ENCODE data around the gene FBXW2. TPM values are rescaled to one million over a fixed set of nuclear protein-coding genes. Genes with fewer than 3 reads are reported as not detected.

Gene FBXW2
- total and polyA plus RNA-seq, 2 donors (not counting 3 experiments of a cell fraction or from before 2014, with no cell fraction given): 32.5 to 70.2 TPM

DNA sequence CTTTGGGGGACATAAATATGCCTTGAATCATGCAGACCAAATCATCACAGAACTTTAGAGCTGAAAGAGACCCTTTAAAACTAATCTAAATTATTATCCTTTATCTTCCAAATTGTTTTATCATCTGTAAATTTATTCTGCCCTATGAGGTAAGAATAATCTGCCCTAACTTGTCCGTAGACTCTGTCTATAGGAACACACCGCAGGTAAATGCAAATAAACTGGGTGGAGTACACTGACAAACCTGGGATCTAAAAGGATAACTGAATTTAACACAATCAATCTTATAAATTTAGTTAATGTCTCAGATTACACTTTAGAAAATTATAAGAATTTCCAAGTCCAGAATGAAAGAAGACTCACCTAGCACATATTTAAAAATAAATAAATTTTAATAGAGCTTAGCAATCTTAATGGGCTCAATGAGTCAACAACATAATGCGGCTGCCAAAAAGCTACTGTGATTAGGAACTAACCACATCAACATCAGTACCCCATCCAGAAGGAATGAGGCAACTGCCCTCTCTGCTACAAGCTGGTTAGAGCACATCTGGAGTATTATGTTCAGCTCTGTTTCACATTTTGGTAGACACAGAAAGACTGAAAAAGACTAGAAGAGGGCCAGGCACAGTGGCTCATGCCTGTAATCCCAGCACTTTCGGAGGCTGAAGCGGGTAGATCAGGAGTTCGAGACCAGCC lies 84.5 kb downstream of the FBXW2 start:
- POLR2A ChIA-PET: no interaction called here
- Histone ChIP-seq H3K4me2 (ENCODE audit: insufficient read depth, low read length) (no peak overlapping the region), H3K79me2 (ENCODE audit: control insufficient read depth, insufficient read depth, low read length) (peaks cover 2% of the 10 kb centered on the region)

More for the DNA sequence above, 84.5 kb downstream of the FBXW2 start:
- no peaks in the 10 kb centered on the region for H4K20me1 ChIP-seq (replicated peaks; ENCODE audit: control insufficient read depth, extremely low read depth, insufficient read depth, low read length)
- no peak for FAIRE-seq
- peaks cover 12% of the 10 kb centered on the region for H3K4me1 ChIP-seq (ENCODE audit: control insufficient read depth, extremely low read depth, insufficient read depth, low read length)
- H3K4me3 ChIP-seq (replicated peaks in 1 of 3; ENCODE audit: insufficient read depth in 1 of 3, low read depth in 1 of 3, low read length in 3 of 3): no peak overlapping the region
- CTCF ChIA-PET: interaction anchor here (2.4 kb wide), 1 partner anchor 89 kb away, joined by 8 read pairs; no protein-coding TSS in a partner anchor
- H3K27me3 ChIP-seq (ENCODE audit: control insufficient read depth in 2 of 2, insufficient read depth in 2 of 2, low read length in 2 of 2): no peaks in the 10 kb centered on the region
- TF ChIP-seq POLR2AphosphoS5 (IDR thresholded peaks at IDR 0.05; ENCODE audit: insufficient read depth, low read depth, low read length): no peak
- no peak for TF ChIP-seq JUN (IDR thresholded peaks at IDR 0.05; ENCODE audit: borderline replicate concordance, insufficient read depth, insufficient read length, low read depth)
- TF ChIP-seq MYC (IDR thresholded peaks at IDR 0.05; ENCODE audit: low read depth, low read length): no peak
- TF ChIP-seq EZH2 (IDR thresholded peaks at IDR 0.05; ENCODE audit: borderline replicate concordance, low read depth, low read length, severe bottlenecking): no peak
- TF ChIP-seq, protein P1, sequence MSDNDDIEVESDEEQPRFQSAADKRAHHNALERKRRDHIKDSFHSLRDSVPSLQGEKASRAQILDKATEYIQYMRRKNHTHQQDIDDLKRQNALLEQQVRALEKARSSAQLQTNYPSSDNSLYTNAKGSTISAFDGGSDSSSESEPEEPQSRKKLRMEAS (IDR thresholded peaks at IDR 0.05; ENCODE audit: insufficient read depth, insufficient read length): no peak
- TF ChIP-seq, protein P2, sequence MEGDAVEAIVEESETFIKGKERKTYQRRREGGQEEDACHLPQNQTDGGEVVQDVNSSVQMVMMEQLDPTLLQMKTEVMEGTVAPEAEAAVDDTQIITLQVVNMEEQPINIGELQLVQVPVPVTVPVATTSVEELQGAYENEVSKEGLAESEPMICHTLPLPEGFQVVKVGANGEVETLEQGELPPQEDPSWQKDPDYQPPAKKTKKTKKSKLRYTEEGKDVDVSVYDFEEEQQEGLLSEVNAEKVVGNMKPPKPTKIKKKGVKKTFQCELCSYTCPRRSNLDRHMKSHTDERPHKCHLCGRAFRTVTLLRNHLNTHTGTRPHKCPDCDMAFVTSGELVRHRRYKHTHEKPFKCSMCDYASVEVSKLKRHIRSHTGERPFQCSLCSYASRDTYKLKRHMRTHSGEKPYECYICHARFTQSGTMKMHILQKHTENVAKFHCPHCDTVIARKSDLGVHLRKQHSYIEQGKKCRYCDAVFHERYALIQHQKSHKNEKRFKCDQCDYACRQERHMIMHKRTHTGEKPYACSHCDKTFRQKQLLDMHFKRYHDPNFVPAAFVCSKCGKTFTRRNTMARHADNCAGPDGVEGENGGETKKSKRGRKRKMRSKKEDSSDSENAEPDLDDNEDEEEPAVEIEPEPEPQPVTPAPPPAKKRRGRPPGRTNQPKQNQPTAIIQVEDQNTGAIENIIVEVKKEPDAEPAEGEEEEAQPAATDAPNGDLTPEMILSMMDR (IDR thresholded peaks at IDR 0.05; ENCODE audit: extremely low read depth in 1 of 2, insufficient read depth in 1 of 2, low read depth in 1 of 2, low read length in 2 of 2): no peak
- no peak for TF ChIP-seq GATA2 (IDR thresholded peaks at IDR 0.05; ENCODE audit: insufficient read depth, insufficient read length, low read depth, low read length)
- TF ChIP-seq FOS (IDR thresholded peaks at IDR 0.05; ENCODE audit: borderline replicate concordance, insufficient read depth, low read length): no peak
- TF ChIP-seq POLR2A (IDR thresholded peaks at IDR 0.05; ENCODE audit: low read depth, low read length): no peak
- H3K36me3 ChIP-seq (ENCODE audit: control insufficient read depth in 2 of 2, extremely low read depth in 1 of 2, insufficient read depth in 2 of 2, low read length in 2 of 2): no peaks in the 10 kb centered on the region
- no peak overlapping the region for H3K27ac ChIP-seq (ENCODE audit: insufficient read depth, low read depth, low read length)
- no peak overlapping the region for H2AFZ ChIP-seq (ENCODE audit: low read depth, low read length)
- no peak overlapping the region for H3K9ac ChIP-seq (replicated peaks; ENCODE audit: extremely low read depth, insufficient read depth, low read length)
- DNase-seq (ENCODE audit: low read depth, low spot score): no peak
- no peaks in the 10 kb centered on the region for H3K9me1 ChIP-seq (replicated peaks; ENCODE audit: control insufficient read depth, extremely low read depth, insufficient read depth, low read length)
- intact Hi-C loops (cut with micrococcal nuclease): no loop called here
- no TSS peak for BruUV-seq (replicated peaks)
- dilution Hi-C loops (cut with MboI; ENCODE audit: extremely low pct_ligation_motif_present, low sequenced_read_pairs): no loop called here
- no peaks in the 10 kb centered on the region for H3K9me3 ChIP-seq (replicated peaks; ENCODE audit: control insufficient read depth, insufficient read depth, low read length)
